ENCODE measurements around the gene MAML2.
"Not testable (repeated sequence)": the region's sequence is repeated elsewhere in the genome, so short reads cannot be mapped to it uniquely, and the experiment has no call there.

Gene MAML2

GRCh38 chr11:96187822-96188221, 155.2 kb downstream of the MAML2 start:
- no peak for DNase-seq (ENCODE audit: low read depth)

DNA sequence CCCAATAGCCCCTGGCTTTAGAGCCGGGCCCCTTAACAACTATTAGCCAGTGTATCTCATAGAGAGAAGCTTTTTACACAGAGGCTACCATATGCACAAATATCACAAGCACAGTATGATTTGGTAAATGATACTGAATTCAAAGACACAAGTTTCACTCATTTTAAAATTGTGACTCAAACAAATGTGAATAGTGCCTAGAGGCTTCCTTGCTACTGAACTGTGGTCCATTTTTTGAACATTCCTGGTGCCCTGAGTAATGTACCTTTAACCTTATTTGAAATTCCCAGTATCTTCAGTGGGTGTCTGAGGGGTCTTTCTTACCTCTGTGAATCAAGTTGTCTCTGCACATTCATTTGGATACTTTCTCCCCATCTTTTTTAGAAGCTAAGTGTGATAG, 156.2 kb downstream of the MAML2 start:
- DNase-seq (ENCODE audit: low read depth) = no peak

DNA sequence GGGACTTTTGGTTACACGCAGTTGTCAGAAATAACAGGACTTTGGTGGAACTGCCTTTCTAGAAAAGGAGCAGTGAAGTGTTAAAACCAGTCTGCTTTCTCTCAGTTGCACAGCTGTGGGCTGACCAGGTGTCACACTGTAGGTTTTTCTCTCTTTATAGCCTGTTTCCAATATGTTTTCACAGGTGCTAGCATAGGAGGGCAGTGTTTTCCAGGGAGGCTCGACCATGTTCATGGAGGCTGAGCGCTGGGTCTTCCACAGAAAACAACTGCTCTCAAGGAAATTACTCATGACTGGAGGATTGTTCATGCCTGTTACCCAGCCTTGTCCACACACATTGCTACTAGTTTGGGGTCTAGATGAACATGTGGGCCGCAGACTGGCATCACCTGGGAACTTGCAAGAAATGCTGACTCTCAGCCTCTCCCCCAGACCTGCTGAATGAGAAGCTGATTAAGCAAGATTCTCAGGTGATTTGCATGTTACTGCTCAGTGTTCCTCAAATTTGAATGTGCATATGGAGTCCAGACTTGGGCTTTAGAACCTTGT, 157.7 kb downstream of the MAML2 start:
- no peak for DNase-seq (ENCODE audit: low read depth)

DNA sequence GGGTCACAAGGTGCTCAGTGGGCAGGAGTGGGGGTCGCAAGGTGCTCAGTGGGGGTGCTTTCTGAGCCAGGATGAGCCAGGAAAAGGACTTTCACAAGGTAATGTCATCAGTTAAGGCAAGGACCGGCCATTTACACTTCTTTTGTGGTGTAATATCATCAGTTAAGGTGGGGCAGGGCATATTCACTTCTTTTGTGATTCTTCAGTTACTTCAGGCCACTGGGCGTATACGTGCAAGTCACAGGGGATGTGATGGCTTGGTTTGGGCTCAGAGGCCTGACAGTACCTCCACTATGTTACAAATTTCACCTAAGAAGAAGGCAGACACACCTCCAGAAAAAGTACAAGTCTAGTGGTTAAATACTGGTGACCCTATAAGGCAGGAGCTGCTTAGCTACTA, 162.1 kb downstream of the MAML2 start:
- DNase-seq (ENCODE audit: low read depth) = not testable (repeated sequence)

- DNase-seq (ENCODE audit: low read depth) = no peak
Observed at GRCh38 chr11:96180341-96180740, 162.7 kb downstream of the MAML2 start.

- no peak for DNase-seq (ENCODE audit: low read depth)
Observed at GRCh38 chr11:96179905-96180304, 163.1 kb downstream of the MAML2 start.

DNA sequence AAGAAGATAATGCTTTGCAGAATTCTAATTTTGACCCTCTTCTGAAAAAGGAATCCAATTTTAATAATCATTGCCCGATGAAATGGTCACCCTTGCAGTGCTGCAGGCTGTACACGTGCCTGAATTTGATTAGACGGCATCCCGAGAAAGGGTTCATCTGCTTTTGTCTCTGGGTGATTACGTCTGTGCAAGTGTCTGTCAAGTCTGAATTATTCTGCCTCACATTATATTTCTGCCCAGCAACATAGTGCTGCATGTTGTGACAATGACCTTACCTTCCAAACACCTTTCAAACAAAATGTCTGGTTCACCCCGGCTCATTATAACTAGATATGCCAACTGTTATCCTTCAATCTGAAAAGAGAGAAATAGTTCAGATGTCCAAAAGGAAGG, 164.1 kb downstream of the MAML2 start:
- DNase-seq (ENCODE audit: low read depth) = no peak

DNA sequence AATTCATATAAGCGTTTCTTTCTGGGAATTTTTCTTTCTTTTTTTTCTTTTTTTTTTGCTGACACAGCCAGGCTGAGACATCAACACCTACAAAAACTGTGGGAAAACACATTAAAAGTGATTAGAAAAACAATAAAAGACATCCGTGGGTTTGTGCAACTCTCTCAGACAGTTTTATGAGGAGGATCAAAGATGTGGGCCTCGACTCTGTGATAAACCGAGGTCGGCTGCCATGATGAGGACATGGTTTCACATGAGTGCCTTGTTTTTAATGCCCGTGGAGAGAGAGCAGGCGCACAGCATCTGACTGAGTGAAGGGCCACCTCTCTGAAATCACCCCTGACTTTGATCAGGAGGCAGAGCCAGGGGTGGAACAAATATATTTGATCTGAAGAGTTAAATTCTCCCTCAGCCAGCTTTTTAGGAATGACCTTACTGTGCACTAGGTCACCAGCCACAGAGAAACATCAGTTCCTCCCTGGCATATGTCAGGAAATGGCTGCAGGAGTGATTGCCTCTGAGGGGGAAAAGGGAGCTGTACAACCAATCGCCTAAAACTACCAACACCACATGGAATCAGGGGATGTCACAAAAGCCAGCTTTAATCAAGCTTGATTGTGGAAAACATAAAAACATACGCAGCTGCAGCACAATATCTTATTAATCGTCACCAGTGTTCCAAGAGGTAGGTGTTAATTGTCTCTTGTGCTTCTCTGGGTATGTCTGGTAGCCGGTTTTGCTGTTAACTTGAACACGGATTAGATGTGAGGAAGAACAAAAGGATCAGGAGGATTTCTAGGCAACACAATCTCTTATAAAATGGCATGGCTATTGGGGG, 164.7 kb downstream of the MAML2 start:
- no peak for DNase-seq (ENCODE audit: low read depth)

- DNase-seq (ENCODE audit: low read depth) = no peak
Observed at GRCh38 chr11:96177146-96177545, 165.8 kb downstream of the MAML2 start.

GRCh38 chr11:96173906-96174305, 169.1 kb downstream of the MAML2 start:
- no peak for DNase-seq (ENCODE audit: low read depth)

GRCh38 chr11:96173422-96173821, 169.6 kb downstream of the MAML2 start:
- DNase-seq (ENCODE audit: low read depth) = no peak

DNA sequence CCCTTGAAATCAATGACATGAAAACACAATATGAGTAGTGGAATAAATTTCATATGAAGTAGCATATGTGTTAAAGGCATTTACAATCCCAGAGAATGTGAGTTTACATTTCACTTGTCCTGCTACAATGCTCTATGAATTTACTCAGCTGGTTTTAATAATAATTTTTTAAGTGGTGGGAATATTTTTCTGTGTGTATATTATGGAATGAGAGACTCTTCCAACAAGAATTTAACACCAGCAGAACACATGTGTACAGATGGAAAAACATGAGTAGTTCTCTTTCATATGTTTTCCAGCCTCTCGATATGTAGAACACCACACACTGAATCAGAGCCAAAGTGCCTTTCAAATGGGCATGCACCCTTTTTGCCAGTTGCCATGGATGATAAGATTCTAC, 170.4 kb downstream of the MAML2 start:
- DNase-seq (ENCODE audit: low read depth) = no peak

GRCh38 chr11:96169250-96169649, 173.7 kb downstream of the MAML2 start:
- DNase-seq (ENCODE audit: low read depth) = no peak

DNA sequence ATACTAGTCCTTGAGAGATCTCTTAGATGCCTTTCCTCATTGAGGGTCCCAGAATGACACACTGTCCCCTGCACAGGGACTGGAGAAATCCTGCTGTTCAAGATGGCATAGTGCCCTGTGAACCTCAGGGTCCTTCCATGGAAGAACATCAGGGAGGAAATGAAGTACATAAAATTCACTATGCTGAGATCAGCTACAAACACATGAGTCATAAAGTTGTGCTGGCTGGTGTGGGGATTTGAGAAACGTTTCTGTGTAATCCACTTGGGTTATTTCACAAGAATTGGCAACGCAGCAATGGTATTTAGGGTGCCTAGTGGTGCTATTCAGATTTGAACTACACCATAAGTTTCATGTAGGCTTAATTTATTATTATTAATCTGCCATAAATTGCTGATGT, 174.4 kb downstream of the MAML2 start:
- no peak for DNase-seq (ENCODE audit: low read depth)

- DNase-seq (ENCODE audit: low read depth) = no peak
Observed at GRCh38 chr11:96167787-96168186, 175.2 kb downstream of the MAML2 start.

DNA sequence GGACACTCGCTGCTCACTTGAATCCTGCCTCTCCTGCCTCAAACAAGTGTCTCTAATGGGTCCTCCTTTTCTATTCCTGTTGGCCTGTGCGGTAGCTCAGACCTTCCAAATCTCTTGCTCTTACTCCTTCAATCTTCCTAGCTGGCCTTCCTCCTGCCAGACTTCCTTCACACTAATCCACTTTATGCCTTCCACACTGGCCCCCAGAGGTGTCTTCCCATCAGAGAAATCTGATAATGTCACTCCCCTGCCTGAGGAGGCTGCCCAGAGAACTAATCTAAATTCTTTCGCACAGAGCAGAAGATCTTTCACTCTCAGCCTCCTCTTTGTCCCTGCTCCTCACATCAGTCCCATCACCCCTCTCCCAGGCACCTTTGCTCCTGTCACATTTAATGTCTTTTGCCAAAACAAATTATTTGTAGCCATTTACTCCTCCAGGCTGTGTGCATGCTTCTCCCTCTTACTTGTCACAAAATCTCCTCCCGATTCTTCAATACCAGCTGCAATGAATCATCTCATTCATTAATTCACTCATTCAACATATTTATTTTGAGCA, 175.7 kb downstream of the MAML2 start:
- DNase-seq (ENCODE audit: low read depth) = no peak

GRCh38 chr11:96162816-96163499, 180.0 kb downstream of the MAML2 start:
- DNase-seq (ENCODE audit: low read depth) = no peak

GRCh38 chr11:96161307-96162089, 181.5 kb downstream of the MAML2 start:
- DNase-seq (ENCODE audit: low read depth) = no peak

DNA sequence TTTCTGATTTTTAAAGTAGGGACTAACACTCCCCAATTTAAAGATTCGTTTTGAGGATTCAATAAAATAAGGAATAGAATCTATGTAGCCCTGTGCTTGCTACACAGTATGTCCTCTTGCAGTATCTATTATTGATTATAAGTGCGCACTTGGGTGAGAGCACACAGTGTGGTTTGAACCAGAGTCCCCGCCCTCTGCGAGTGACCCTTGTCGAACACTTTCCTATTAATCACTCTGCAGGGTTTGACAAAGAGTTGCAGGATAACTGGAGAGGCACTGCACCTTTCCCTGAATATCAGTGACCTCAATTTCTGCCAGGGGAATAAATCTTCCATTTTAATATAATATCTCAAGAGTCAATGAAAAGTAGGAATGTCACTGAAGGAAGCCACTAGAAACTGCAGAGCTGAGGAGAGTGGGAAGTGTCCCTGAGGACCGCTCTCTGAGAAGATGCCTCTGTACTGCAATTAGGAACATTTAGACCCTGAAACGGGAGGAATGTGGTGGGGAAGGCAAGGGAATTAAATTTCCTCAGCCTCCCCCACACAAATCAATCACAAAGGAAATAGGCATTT, 182.2 kb downstream of the MAML2 start:
- DNase-seq (ENCODE audit: low read depth) = no peak

- DNase-seq (ENCODE audit: low read depth) = no peak
Observed at GRCh38 chr11:96159968-96160367, 183.0 kb downstream of the MAML2 start.

GRCh38 chr11:96158126-96158525, 184.9 kb downstream of the MAML2 start:
- DNase-seq (ENCODE audit: low read depth) = no peak

- DNase-seq (ENCODE audit: low read depth) = no peak
Observed at GRCh38 chr11:96157517-96157873, 185.5 kb downstream of the MAML2 start.

All from activated T-helper 9 cell treated with anti-CD3 and anti-CD28 coated beads, Interleukin-2, amount 50 U/mL, for 16 hours (primary cell).